Germinal center (tissue), 1 donor: ENCODE results near the gene TTC39B.

Source experiments
- DNase-seq: peaks from one replicate; pipeline ENCODE4 v3.0.0; 2012; ENCODE audit warnings: mixed read lengths, low spot score

TTC39B gene

DNA sequence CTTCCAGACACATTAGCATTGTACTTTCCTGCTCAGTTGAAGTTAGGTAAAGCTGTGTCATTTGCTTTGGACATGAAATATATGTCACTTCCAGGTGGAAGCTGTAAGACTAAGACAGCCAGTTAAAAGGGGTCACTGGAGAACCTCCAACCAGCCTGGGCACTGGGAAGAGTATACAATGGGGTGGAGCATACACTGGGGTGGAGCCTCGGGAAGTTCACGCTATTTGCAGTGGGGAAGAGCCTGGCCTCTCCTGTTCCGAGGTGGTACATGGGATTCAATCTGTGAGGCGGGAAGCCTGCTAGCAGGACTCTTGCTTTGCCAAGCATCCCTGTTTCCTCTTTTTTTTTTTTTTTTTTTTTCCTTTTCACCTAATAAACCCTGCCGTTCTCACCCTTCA lies 145.3 kb downstream of the TTC39B start:
- no peak for DNase-seq

DNA sequence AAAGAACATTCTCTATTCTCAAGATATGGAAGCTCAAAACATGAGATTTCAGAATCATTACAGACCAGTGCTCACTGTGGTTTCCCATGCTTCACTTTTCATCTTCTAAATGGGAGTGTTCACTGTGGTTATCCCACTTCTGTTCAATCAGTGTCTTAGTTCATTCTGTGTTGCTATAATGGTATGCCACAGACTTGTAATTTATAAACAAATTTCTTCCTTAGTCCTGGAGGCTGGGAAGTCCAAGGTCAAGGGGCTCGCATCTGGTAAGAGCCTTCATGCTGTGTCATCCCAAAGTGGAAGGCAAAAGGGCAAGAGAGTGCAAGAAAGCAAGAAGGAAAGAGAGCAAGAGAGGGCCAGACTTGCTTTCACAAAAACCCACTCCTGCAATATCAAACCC lies 146.3 kb downstream of the TTC39B start:
- no peak for DNase-seq

DNA sequence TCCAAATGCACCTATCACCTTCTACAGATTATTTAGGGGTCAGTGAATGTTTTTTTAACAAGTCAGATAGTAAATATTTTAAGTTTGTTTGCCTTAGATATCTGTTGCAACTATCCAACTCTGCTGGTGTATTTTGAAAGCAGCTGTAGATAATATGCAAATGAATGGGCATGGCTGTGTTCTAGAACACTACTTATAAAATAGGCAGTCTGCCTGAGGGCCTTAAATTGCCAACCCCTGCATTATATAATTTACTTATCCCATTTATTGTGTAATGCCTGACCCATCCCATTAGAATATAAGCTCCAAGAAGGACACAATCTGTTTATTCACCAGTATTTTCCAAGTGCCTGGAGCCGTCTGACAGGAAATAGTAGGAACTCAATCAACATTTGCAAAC lies 149.0 kb downstream of the TTC39B start:
- DNase-seq = no peak

DNA sequence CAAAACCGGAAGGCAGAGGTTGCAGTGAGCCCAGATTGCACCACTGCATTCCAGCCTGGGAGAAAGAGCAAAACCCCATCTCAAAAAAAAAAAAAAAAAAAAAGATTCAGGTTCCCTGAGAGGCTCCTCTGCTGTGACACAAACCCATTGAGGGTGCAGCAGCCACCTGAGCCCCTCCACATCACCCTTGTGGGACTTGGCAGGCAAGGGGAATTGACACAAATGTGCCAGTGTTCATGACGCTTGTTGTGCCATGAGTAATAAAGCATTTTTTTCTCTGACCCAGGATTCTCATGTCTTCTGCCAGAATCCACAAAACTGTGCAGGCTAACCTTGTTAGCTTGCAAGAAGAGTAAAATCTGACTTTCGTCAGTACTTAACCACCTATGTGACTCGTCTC lies 149.6 kb downstream of the TTC39B start:
- no peak for DNase-seq

DNA sequence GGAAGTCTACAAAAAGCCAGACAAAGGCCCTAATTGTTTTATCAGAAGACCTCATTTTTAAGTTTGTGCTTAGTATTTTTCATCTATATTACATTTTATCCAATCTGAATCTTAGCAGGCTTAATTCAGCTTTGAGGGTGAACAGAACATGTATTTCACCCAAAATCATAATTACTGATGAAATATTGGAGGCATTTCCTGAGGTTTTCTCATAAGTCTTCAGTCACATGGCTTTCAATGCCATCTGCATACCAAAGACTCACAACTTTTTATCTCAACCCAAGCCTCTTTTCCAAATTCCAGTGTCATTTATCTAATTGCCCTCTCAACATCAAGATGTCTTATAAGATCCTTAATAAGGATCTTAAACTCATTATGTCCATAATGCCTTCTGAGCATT lies 150.8 kb downstream of the TTC39B start:
- no peak for DNase-seq

DNA sequence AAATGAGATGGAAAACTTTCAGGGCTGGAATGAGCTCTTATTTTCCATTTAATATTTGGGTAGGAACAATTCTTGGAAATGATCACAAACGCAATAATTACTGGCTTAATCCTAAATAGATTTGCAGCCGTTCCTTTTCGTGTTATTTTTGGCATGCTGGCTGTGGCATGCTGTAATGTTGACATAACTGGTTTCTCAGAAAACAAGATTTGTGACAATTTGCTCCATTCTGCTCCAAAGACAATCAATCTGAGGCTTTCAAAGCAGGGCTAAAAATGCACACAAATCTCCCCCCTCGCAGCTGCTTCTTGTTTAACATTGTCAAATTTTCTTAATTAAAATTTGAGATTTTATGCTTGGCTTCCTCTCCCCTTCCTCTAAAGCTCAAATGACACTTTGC lies 151.2 kb downstream of the TTC39B start:
- DNase-seq = no peak

DNA sequence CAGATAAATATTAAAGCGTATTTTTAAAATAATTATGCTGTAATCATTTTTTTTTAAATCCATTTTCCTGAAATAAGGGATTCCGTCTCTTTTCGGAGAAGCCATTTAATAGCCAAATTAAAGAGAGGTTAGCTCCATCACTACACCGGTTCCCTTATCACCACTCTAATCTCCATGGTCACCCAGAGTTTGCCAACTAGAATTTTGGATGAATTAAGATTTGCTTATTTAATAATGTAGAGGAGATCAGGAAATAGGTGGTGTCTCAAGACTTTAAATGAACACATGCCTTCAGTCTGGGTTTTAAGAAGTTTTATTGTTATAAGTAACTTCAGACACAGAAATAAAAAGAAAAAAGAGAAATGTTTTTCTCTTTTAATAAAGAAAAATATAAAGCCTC lies 151.7 kb downstream of the TTC39B start:
- no peak for DNase-seq

DNA sequence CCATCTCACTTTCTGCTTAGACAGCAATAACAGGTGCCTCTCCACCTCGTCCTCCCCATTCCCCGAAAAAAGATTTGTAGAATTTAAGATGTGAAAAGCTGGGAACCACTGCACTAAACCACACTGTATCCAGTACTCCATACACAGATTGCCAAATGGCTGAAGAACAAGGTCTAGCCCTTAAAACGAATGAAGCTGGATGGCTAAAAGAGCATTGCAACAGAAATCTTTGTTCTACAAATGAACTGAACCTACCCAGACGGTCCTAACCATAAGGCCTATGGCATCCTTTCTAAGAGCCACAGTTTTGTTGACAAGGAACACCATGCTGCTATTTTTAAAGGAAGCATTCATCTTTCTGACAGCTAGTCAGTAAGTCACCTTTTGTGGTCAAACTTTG lies 152.3 kb downstream of the TTC39B start:
- DNase-seq = no peak

DNA sequence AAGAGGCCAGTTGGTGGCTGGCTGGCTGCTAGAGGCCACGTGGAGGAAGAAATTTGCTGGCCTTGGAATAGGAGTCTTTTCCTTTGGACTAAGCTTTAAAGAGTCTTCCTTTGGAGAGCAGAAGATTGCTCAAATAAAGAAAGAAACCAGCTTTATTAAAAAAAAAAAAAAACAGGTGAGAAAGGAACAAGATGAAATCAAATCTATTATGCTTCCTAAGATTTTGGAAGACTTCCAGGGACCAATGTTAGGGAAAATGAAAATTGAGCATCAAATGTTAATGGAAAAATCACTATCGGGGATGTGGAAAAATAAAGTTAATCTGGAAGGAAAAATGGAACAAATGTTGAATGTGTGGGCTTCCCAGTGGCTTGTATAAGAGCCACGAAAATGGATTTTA lies 153.1 kb downstream of the TTC39B start:
- no peak for DNase-seq

DNA sequence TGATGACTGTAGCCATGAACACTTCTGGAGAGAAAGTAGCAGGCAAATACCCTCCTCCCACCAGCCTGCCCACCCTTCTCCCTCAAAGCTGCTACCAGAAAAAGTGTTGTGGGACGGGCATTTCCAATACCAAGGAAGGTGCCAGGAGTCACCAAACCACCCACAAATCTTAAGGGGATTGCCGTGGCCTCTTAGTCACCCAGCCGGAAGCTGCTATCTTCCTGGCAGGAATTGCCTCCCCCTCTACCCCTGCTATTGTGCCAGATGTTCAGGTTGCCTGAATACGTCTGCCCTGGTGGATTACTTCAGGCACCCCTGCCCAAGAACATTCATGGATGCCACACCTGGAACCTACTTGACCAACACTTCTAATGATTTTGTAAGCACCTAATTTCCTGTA lies 156.1 kb downstream of the TTC39B start:
- no peak for DNase-seq

DNA sequence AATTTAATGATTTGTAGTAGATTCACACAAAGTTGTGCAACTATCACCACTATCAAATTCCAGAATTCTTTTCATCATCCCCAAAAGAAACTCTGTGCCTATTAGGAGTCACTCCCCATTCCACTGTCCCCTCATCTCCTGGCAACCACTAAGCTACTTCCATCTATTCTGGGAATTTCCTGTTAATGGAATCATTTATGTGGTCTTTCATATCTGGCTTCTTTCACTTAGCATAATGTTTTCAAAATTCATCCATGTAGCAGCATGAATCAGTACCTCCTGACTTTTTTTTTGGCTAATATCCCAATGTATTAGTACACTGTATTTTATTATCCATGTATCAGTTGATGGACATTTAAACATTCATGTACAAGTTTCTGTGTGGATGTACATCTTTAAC lies 157.6 kb downstream of the TTC39B start:
- DNase-seq = no peak

DNA sequence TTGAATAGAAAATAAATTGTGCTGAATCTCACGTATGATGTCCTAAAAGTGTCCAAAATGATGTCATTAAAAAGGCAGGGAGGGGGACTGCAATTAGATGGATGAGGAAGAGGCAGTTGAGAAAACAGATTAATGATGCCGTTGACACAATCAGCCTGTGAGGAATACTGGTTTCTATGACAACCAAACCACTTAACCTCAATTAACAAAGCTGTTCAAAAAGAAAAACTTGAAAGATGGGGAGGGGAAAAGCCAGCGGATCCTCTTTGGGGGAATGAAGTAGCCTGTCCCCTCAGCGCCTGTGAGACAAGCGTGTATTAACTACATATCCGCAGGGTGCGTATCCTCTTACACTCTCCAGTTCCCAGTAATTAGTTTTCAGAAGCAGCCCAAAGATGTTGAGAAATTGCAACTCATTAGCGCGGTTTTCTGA lies 160.7 kb downstream of the TTC39B start:
- DNase-seq = no peak

DNA sequence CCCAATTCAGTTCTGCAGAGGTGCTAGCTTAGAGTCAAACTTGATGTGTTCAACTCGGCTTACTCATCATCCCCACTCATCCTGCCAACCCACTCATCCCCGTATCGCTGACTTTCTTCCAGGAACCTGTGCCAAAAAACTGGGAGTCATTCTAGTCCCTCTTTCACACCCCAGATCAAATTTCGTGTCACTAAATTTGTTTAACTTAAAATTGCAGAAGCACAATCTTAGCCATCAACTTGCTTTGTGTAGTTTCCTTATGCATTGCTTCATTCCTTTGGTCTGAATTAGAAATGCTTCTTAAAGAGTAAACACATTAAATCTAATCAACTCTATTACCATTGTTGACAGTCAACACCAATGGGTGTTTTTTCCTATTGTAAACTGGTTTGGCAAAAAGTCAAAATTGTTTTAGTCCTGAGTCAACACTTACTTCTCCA lies 162.4 kb downstream of the TTC39B start:
- DNase-seq = no peak

DNA sequence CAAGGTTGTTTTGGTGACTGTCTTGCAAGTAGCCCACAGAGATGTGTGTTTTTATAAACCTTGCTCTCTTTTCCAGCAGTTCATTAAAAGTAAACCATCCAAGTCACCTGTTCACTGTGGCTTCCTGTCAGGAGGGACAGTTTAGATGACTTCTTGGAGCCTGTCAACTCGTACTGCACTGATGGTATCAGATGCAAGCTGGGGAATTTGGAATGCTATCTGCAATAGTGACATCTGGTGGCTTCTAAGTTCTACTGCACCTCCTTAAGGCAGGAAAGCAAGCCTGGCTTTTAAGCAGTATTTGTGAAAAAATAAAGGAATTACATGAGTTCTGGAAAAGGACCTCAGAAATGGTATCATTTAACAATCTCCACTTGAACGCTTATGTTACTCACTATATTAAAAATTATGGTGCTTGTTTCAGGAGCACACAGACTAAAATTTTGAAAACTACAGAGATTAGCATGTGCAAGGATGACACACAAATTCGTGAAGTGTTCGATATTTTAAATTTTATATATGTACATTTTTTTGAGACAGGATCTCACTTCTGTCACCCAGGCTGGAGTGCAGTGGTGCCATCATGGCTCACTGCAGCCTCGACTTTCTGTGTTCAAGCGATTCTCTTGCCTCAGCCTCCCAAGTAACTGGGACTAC lies 164.0 kb downstream of the TTC39B start:
- DNase-seq = peak; percentile 44

DNA sequence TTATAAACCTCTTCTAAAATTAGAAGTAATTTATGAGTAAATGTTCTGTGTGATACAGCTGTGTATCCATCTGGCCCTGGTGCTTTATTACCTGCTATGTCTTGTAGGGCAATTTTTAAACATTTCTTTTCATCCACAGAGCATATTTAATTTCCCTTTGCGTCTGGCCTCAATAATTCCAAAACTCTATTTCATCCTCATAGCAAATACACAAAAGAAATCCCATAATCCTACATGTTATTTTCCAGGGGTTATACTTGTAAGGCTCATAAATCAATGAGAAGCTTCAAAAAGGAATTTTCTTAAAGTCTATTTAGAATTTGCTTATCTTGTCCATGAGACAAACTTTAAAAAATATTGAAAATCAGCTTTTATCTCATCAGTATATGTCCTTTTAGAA lies 167.0 kb downstream of the TTC39B start:
- DNase-seq = no peak

DNA sequence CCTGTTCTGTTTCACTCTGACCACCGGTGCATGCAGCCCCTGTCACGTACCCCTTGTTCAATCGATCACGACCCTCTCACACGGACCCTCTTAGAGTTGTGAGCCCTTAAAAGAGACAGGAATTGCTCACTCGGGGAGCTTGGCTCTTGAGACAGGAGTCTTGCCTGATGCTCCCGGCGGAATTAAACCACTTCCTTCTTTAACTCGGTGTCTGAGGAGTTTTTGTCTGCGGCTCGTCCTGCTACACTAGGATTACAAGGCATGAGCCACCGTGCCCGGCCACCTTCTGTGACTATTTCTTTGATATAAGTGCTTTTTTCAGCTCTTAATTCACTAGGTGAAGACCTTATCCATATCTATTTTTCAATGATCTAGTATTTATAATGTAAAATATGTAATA lies 167.5 kb downstream of the TTC39B start:
- no peak for DNase-seq

DNA sequence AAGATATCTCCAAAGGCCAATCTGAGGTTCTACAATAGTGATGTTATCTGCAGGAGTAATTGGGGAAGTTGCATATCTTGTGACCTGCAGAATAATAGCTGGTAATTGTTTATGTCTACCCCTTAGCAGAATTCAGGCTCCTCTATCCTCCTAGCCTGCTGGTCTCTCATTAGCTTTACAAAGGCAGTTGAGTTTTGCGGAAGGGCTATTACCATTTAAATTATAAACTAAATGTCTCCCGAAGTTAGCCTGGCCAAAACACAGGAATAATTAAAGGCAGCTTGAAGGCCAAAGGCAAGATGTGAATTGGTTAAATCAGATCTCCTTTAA lies 168.7 kb downstream of the TTC39B start:
- no peak for DNase-seq

DNA sequence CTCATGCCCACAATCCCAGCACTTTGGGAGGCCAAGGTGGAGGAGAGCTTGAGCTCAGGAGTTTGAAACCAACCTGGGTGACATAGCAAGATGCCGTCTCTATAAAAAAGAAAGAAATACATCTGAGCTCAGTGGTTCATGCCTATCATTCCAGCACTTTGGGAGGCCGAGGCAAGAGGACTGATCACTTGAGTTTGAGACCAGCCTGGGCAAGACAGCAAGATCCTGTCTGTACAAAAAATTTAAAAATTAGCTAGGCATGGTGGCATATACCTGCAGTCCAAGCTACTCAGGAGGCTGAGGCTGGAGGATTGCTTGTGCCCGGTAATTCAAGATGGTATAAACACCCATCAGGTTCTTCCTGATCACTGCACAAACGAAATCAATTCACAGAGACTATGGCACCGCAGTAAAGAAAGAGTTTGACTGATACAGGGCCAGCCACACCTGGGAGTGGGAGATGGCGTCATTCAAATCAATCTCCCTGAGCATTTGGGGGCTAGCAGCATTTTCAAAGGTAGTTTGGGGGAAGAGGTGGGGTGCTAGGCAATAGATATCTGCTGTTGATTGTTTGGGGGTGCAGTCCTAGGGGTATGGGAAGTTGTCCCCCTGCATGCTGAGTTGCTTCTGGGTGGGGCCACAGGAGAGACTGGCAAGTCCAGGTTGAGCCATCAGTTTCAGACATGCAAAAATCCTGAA lies 169.2 kb downstream of the TTC39B start:
- no peak for DNase-seq

DNA sequence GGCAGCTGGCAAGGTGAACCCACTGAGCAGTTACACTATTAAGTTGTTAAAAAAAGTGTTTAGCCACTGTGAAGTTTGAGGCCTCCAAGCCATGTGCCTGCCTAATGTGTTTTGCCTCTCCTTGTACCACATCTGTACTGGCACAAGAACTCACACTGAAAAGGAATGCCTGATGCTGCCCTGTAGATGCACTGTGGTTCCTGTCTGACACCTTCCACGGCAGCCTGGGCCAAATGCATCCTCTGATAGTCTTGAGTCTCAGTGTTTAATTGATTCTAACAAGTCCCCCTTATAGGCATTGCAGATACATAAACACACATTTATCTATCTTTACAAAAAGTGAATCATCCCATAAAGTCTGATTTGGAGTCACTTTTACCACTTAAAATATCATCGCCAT lies 169.9 kb downstream of the TTC39B start:
- DNase-seq = no peak

DNA sequence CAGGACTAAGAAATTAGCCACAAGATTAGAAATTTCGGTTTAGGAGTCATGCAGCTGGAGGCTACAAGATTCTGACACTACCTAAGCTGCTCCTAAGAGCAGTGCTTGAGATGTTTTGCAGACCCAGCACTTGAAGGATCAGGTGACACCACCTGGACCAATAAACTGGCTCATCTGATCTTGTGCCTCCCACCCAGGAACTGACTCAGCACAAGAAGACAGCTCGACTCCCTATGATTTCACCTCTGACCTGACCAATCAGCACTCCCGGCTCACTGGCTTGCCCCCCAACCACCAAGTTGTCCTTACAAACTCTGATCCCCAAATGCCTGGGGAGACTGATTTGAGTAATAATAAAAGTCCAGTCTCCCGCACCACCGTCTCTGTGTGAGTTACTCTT lies 170.4 kb downstream of the TTC39B start:
- DNase-seq = no peak

DNA sequence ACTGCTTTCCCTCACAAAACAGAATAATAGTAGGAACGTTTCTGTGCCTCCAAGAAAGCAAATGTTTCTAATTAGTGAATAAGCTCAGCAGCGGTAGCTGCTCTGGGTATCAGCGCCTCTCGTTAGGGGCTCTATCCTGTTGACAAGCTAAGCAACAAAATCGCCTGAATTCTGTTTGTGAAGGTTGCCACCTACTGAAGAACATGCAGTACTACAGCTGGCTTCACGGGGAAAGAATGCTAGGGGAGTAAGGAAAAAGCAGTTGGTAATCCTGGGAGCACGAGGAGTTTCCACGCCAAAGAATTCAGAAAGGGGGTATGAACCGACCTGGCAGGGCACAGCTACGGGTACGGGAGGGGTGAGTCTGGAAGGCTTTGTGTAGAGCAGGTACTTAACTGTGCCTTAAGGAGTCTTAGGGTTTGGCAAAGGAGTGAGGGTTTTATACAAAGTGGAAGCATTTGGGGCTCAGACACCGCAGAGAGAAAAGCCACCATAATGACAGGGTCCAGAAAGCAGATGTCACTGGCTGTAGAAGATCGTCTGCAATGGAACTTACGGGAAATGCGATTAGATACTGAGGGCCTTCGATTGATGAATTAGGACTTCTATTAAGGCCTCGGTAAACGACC lies 171.7 kb downstream of the TTC39B start:
- peak; percentile 35 for DNase-seq

DNA sequence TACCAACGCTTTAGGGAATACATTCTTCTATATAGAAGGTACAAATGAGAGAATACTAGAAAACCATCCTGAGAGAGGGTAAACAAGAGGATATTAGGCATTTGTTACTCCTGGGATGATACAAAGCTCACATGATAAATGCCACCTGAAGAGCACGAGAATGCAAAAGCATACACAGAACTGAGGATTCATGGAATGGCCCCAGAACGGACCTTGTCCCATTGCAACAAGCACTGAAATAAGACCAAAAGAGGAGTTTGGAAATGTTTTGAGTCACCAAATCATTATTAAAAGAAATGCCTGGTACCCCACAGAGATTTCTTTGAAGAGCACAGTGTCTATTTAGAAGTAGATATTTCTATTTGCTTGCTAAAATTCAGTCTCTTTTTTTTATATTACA lies 173.5 kb downstream of the TTC39B start:
- no peak for DNase-seq

DNA sequence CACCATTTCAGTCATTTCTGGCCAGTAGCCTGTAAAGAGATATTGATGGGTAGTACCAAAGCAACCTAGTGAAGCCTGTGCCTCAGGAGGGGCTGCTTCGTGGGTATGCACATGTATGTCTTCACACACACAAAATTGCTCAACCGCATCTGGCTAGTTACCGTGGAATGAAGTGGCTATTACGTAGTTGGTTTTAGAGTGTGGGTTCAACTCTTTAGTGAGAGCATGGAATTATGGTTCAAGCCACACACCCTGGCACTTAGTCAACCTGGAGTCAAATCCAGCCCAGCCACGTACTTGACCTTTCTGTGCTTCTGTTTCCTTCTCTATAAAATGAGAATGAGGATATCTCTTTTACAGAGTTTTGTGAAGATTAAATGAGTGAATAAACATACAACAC lies 174.9 kb downstream of the TTC39B start:
- DNase-seq = no peak

DNA sequence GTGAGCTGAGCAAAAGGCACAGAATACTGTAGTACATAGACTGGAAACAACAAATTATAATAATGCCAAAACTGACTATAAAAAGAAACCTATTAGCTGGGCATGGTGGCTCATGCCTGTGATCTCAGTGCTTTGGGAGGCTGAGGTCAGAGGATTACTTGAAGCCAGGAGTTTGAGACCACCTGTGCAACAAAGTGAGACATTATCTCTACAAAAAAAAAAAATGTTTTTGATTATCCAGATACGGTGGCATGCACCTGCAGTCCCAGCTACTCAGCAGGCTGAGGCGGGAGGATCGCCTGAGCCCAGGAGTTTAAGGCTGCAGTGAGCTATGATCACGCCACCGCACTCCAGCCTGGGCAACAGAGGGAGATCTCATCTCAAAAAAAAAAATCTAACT lies 175.9 kb downstream of the TTC39B start:
- DNase-seq = no peak
